ENCODE measurements around the gene AZU1.
"Not testable (repeated sequence)": the region's sequence is repeated elsewhere in the genome, so short reads cannot be mapped to it uniquely, and the experiment has no call there.

AZU1 gene

GRCh38 chr19:831407-832369 is 4.1 kb downstream of the AZU1 start:
- no peak for DNase-seq

- DNase-seq = no peak
Measured at GRCh38 chr19:834216-834615, 6.6 kb downstream of the AZU1 start.

DNA sequence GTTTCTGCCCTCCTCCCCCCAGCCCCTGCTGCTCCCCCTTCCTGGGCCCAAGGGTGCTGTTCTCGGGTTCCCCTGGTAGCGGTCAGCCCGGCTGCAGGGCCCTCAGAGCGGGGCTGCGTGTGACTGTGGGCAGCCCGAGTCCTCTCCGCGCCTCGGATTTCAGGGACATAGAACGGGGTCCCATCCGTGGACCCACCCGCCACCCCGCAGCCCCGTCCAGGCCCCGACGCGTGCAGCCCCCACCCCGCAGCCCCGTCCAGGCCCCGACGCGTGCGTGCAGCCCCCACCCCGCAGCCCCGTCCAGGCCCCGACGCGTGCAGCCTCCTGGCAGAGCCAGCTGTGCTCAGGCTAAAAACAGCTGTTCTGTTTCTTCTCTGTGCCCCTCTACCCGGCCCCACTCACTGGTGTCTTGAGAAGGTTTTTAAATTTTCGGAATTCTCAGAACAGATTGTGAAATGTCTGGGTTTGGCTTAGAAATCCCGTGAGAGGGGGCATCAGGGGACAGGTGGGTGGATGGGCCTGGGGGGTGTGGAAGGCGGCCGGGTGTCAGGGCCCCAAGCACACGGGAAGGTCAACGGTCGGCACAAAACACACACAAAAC is 7.7 kb downstream of the AZU1 start:
- DNase-seq = no peak

- DNase-seq = no peak
Measured at GRCh38 chr19:840519-841206, 13.0 kb downstream of the AZU1 start, which contains the start of gene PRTN3. Gene PRTN3 (plus strand): TSS chr19:840999. CDS start chr19:841009, 10 bp downstream.

DNA sequence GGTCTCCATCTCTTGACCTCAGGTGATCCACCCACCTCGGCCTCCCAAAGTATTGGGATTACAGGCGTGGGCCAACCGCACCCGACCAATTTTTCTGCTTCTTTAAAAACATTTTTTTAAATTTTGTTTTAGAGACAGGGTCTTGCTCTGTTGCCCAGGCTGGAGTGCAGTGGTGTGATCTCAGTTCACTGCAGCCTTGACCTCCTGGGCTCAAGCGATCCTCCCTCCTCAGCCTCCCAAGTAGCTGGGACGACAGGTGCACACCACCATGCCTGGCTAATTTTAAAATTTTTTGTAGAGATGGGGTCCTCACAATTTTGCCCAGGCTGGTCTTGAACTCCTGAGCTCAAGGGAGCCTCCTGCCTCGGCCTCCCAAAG is 15.2 kb downstream of the AZU1 start:
- DNase-seq = not testable (repeated sequence)

GRCh38 chr19:843180-843835 is 15.7 kb downstream of the AZU1 start:
- no peak for DNase-seq

DNA sequence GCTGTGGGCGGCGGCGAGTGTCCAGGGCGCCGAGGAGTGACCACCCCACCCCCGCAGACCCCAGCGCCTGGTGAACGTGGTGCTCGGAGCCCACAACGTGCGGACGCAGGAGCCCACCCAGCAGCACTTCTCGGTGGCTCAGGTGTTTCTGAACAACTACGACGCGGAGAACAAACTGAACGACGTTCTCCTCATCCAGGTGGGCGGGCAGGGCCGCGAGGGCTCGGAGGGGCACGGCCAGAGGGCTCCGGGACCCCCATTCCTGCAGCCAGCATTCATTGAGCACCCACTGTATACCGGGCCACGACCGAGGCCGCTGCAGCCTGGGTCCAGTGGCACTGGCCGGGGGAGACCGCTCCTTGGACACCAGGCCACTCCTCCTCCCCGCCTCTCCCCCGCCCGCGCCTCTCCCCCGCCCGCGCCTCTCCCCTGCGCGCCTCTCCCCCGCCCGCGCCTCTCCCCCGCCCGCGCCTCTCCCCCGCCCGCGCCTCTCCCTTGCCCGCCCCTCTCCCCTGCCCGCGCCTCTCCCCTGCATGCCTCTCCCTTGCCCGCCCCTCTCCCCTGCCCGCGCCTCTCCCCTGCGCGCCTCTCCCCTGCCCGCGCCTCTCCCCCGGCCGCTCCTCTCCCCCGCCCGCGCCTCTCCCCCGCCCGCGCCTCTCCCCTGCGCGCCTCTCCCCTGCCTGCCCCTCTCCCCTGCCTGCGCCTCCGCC is 16.4 kb downstream of the AZU1 start:
- DNase-seq = no peak

DNA sequence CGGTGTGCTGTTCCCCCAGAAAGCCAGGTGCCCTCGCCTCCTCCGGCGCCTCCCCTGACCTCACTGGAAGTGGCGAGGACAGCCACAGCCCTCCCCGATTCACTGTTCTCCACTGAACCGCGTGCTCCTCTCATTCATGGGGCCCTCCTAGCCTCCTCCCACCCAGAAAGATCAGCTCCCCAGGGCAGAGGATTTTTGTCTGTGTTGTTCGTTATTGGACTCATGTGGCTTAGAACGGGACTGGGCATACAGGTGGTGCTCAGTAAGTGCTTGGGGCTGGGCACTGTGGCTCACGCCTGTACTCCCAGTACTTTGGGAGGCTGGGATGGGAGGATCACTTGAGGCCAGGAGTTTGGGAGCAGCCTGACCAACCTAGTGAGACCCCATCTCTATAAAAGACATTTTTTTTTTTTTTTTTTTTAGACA is 16.9 kb downstream of the AZU1 start:
- no peak for DNase-seq

GRCh38 chr19:845707-846521 is 18.3 kb downstream of the AZU1 start:
- DNase-seq = no peak

DNA sequence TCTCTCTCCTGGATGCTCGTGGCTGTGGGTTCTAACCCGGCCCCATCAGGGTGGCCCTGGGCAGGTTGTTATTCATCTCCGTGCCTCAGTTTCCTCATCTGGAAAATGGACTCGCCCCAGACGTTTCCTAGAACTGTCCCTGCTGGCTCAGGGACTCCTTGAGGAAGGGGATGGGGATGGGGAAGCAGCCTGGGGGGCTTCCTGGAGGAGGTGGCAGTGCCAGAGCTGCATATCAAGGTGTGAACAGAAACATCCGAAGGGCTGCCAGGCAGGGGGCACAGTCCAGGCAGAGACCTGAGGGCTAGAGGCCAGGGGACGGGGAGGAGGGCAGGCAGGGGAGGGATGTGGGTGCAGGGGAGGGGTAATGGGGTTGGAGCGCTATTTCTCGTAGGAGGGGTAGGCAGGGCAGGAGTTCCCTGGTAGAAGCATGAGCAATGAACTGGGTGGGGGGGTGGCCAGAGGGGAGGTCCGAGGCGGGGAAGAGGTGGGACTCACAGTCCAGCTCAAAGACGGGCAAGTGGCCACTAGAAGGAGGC is 20.8 kb downstream of the AZU1 start:
- DNase-seq = no peak

GRCh38 chr19:849195-849594 is 21.6 kb downstream of the AZU1 start:
- DNase-seq = not testable (repeated sequence)

GRCh38 chr19:850221-850978 is 22.8 kb downstream of the AZU1 start:
- DNase-seq = no peak

GRCh38 chr19:850979-851335 is 23.3 kb downstream of the AZU1 start:
- DNase-seq = no peak

GRCh38 chr19:852136-853013 is 24.7 kb downstream of the AZU1 start, which contains the start of gene ELANE:
Gene ELANE (plus strand): TSS chr19:852303. CDS start chr19:852329, 26 bp downstream.
- DNase-seq = no peak

GRCh38 chr19:853014-853585 is 25.5 kb downstream of the AZU1 start:
- DNase-seq = no peak

DNA sequence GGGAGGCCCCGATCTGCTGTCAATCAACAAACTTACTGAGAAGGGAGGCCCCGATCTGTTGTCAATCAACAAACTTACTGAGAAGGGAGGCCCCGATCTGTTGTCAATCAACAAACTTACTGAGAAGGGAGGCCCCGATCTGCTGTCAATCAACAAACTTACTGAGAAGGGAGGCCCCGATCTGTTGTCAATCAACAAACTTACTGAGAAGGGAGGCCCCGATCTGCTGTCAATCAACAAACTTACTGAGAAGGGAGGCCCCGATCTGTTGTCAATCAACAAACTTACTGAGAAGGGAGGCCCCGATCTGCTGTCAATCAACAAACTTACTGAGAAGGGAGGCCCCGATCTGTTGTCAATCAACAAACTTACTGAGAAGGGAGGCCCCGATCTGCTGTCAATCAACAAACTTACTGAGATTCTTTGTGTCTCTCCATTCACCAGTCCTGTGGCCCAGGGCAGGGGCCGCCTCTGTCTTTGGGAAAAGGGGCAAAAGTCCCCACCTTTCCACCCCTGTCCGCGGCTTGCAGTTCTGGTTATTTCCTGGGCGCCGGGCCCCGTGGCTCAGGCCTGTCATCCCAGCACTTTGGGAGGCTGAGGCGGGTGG is 26.1 kb downstream of the AZU1 start:
- DNase-seq = not testable (repeated sequence)

GRCh38 chr19:854549-854948 is 26.9 kb downstream of the AZU1 start:
- no peak for DNase-seq

DNA sequence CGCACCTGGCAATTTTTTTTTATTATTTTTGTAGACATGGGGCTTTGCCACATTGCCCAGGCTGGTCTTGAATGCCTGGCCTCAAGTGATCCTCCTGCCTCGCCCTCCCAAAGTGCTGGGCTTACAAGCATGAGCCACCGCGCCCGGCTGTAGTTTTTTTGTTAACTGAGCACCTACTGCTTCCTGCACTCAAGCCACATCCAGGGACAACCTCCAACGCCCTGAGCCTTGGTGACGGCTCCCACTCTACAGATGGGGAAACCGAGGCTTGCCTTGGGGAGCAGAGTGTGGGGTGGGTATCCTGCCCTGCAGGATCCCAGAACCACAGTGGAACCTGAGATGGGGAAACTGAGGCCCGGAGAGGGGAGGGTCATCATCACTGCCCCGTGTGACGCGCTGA is 27.5 kb downstream of the AZU1 start:
- no peak for DNase-seq
